Neural cell (in vitro differentiated cells): ENCODE data around the gene TTK. TPM values are rescaled to one million over a fixed set of nuclear protein-coding genes. Genes with fewer than 3 reads are reported as not detected.

Experiments used
- H2AFZ ChIP-seq: fragments of 200-600, 300-800 bp; sonication (generic), shearing (Covaris generic); 2 replicates; pipeline ENCODE4 v1.6.0; 2014; ENCODE audit warnings: low read depth, mild to moderate bottlenecking, antibody characterized with exemption, low read length, moderate library complexity
- H3F3A ChIP-seq: fragments of 200-600 bp; shearing (Covaris generic); 2 replicates; pipeline ENCODE4 v1.6.1; 2016; ENCODE audit warnings: mild to moderate bottlenecking, moderate library complexity, mixed read lengths, antibody characterized with exemption, low read length; ENCODE audit not compliant: insufficient read depth, poor library complexity, severe bottlenecking
- H3K27ac ChIP-seq: fragments of 200-600, 300-800 bp; sonication (generic), shearing (Covaris generic); 2 replicates; pipeline ENCODE4 v1.5.1; 2014; ENCODE audit warnings: mild to moderate bottlenecking, low read length, moderate library complexity
- H3K27me3 ChIP-seq: fragments of 300-800, 200-600 bp; sonication (generic), shearing (Covaris generic); 2 replicates; pipeline ENCODE4 v1.6.0; 2014; ENCODE audit warnings: mild to moderate bottlenecking, low read depth, low read length, moderate library complexity; ENCODE audit not compliant: insufficient read depth
- H3K36me3 ChIP-seq: fragments of 300-800, 200-600 bp; sonication (generic), shearing (Covaris generic); 2 replicates; pipeline ENCODE4 v1.5.1; 2014; ENCODE audit warnings: mild to moderate bottlenecking, antibody characterized with exemption, low read length, moderate library complexity; ENCODE audit not compliant: insufficient read depth
- H3K4me2 ChIP-seq: fragments of 300-800, 200-600 bp; sonication (generic), shearing (Covaris generic); 2 replicates; pipeline ENCODE4 v1.6.0; 2014; ENCODE audit warnings: mild to moderate bottlenecking, low read length
- H3K4me3 ChIP-seq: fragments of 300-800, 200-600 bp; sonication (generic), shearing (Covaris generic); 2 replicates; pipeline ENCODE4 v1.5.1; 2014; ENCODE audit warnings: mild to moderate bottlenecking, low read length, moderate library complexity
- H3K79me2 ChIP-seq: fragments of 200-600 bp; shearing (Covaris generic); replicated peaks from 2 replicates; pipeline ENCODE4 v1.6.0; 2014; ENCODE audit warnings: mild to moderate bottlenecking, low read length, moderate library complexity; ENCODE audit not compliant: insufficient read depth
- H3K9ac ChIP-seq: fragments of 300-800, 200-600 bp; sonication (generic), shearing (Covaris generic); 2 replicates; pipeline ENCODE4 v1.6.1; 2016; ENCODE audit warnings: mild to moderate bottlenecking, low read length, mixed read lengths
- H3K9me2 ChIP-seq: fragments of 200-600 bp; shearing (Covaris generic); 2 replicates; pipeline ENCODE4 v1.6.1; 2016; ENCODE audit warnings: mild to moderate bottlenecking, low read length, mixed read lengths; ENCODE audit not compliant: insufficient read depth
- H3K9me3 ChIP-seq: fragments of 200-600, 300-800 bp; sonication (generic), shearing (Covaris generic); 2 replicates; pipeline ENCODE4 v1.6.1; 2016; ENCODE audit warnings: mild to moderate bottlenecking, mixed run types, low read length, moderate library complexity, mixed read lengths
- H4K20me1 ChIP-seq: fragments of 200-600 bp; shearing (Covaris generic); 2 replicates; pipeline ENCODE4 v1.6.1; 2016; ENCODE audit warnings: mild to moderate bottlenecking, mixed run types; ENCODE audit not compliant: insufficient read depth
- EP300 ChIP-seq: fragments of 450-650 bp; conservative IDR thresholded peaks from 2 replicates; pipeline ENCODE4 v1.6.1; 2014; ENCODE audit warnings: antibody characterized with exemption, mild to moderate bottlenecking, moderate library complexity; ENCODE audit not compliant: poor library complexity, severe bottlenecking
- EZH2 ChIP-seq: fragments of 200-600, 300-800 bp; shearing (Covaris generic), sonication (generic); IDR thresholded peaks from 2 replicates; pipeline ENCODE4 v1.6.1; 2014; ENCODE audit warnings: antibody characterized with exemption, low read length, borderline replicate concordance, mild to moderate bottlenecking; ENCODE audit not compliant: insufficient read depth, poor library complexity, severe bottlenecking
- MXI1 ChIP-seq: fragments of 450-650 bp; conservative IDR thresholded peaks from 2 replicates; pipeline ENCODE4 v1.6.1; 2014; ENCODE audit warnings: antibody characterized with exemption, mild to moderate bottlenecking; ENCODE audit not compliant: poor library complexity, severe bottlenecking
- POLR2AphosphoS5 ChIP-seq: IDR thresholded peaks from 2 replicates; pipeline ENCODE4 v1.6.1; 2012
- RAD21 ChIP-seq: fragments of 450-650 bp; conservative IDR thresholded peaks from 2 replicates; pipeline ENCODE4 v1.6.1; 2014; ENCODE audit warnings: antibody characterized with exemption, mild to moderate bottlenecking, moderate library complexity
- SMC3 ChIP-seq: fragments of 450-650 bp; conservative IDR thresholded peaks from 2 replicates; pipeline ENCODE4 v1.6.1; 2014; ENCODE audit warnings: antibody characterized with exemption, mild to moderate bottlenecking, moderate library complexity; ENCODE audit not compliant: poor library complexity
- TAF1 ChIP-seq: IDR thresholded peaks from 2 replicates; pipeline ENCODE4 v1.6.1; 2012; ENCODE audit warnings: low read depth
- polyA plus RNA-seq: library from polyadenylated mRNA; depleted of rRNA; stranded (reverse); fragments of >200 nt; gene quantifications from 2 replicates; pipeline ENCODE4 v1.2.3, GENCODE V29; 2014
- TF ChIP-seq, protein P1 (sequence below): IDR thresholded peaks from 2 replicates; pipeline ENCODE4 v1.6.1; 2012; ENCODE audit warnings: borderline replicate concordance
- TF ChIP-seq, protein P2 (sequence below): fragments of 450-650 bp; IDR thresholded peaks from 2 replicates; pipeline ENCODE4 v1.5.1; 2014; ENCODE audit warnings: antibody characterized with exemption, mild to moderate bottlenecking, moderate library complexity; ENCODE audit not compliant: poor library complexity, severe bottlenecking

TTK gene
- polyA plus RNA-seq, 1 donor from 2014 or later = 1.5 TPM

- H2AFZ ChIP-seq = no peak overlapping the region
These were observed 16.7 kb downstream of the TTK start for GRCh38 chr6:80021131-80021530.

GRCh38 chr6:80021591-80021990 lies 17.1 kb downstream of the TTK start:
- Histone ChIP-seq H4K20me1 (no peaks in the 10 kb centered on the region), H3K27ac (no peak overlapping the region)

More at GRCh38 chr6:80021131-80021530, 16.7 kb downstream of the TTK start:
- TF ChIP-seq SMC3 (no peak), TAF1 (no peak), EZH2 (no peak), RAD21 (no peak), POLR2AphosphoS5 (no peak), MXI1 (no peak), EP300 (no peak)
- TF ChIP-seq, protein P1, sequence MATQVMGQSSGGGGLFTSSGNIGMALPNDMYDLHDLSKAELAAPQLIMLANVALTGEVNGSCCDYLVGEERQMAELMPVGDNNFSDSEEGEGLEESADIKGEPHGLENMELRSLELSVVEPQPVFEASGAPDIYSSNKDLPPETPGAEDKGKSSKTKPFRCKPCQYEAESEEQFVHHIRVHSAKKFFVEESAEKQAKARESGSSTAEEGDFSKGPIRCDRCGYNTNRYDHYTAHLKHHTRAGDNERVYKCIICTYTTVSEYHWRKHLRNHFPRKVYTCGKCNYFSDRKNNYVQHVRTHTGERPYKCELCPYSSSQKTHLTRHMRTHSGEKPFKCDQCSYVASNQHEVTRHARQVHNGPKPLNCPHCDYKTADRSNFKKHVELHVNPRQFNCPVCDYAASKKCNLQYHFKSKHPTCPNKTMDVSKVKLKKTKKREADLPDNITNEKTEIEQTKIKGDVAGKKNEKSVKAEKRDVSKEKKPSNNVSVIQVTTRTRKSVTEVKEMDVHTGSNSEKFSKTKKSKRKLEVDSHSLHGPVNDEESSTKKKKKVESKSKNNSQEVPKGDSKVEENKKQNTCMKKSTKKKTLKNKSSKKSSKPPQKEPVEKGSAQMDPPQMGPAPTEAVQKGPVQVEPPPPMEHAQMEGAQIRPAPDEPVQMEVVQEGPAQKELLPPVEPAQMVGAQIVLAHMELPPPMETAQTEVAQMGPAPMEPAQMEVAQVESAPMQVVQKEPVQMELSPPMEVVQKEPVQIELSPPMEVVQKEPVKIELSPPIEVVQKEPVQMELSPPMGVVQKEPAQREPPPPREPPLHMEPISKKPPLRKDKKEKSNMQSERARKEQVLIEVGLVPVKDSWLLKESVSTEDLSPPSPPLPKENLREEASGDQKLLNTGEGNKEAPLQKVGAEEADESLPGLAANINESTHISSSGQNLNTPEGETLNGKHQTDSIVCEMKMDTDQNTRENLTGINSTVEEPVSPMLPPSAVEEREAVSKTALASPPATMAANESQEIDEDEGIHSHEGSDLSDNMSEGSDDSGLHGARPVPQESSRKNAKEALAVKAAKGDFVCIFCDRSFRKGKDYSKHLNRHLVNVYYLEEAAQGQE = no peak
- TF ChIP-seq, protein P2, sequence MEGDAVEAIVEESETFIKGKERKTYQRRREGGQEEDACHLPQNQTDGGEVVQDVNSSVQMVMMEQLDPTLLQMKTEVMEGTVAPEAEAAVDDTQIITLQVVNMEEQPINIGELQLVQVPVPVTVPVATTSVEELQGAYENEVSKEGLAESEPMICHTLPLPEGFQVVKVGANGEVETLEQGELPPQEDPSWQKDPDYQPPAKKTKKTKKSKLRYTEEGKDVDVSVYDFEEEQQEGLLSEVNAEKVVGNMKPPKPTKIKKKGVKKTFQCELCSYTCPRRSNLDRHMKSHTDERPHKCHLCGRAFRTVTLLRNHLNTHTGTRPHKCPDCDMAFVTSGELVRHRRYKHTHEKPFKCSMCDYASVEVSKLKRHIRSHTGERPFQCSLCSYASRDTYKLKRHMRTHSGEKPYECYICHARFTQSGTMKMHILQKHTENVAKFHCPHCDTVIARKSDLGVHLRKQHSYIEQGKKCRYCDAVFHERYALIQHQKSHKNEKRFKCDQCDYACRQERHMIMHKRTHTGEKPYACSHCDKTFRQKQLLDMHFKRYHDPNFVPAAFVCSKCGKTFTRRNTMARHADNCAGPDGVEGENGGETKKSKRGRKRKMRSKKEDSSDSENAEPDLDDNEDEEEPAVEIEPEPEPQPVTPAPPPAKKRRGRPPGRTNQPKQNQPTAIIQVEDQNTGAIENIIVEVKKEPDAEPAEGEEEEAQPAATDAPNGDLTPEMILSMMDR = no peak
- Histone ChIP-seq H3K79me2 (no peaks in the 10 kb centered on the region), H3K4me3 (no peak overlapping the region), H3K9me2 (no peaks in the 10 kb centered on the region), H3K27me3 (no peaks in the 10 kb centered on the region), H3K36me3 (no peaks in the 10 kb centered on the region), H3K4me2 (no peak overlapping the region), H3K9me3 (no peaks in the 10 kb centered on the region), H3F3A (no peaks in the 10 kb centered on the region), H3K27ac (no peak overlapping the region), H4K20me1 (no peaks in the 10 kb centered on the region), H3K9ac (no peak overlapping the region)

More at GRCh38 chr6:80021591-80021990, 17.1 kb downstream of the TTK start:
- H3K9ac ChIP-seq = no peak overlapping the region
- no peaks in the 10 kb centered on the region for H3K27me3 ChIP-seq
- H3K36me3 ChIP-seq = no peaks in the 10 kb centered on the region
- H2AFZ ChIP-seq = no peak overlapping the region
- H3K9me3 ChIP-seq = no peaks in the 10 kb centered on the region
- no peaks in the 10 kb centered on the region for H3K79me2 ChIP-seq
- H3F3A ChIP-seq = no peaks in the 10 kb centered on the region
- no peak overlapping the region for H3K4me2 ChIP-seq
- TF ChIP-seq POLR2AphosphoS5 = no peak
- TF ChIP-seq SMC3 = no peak
- TF ChIP-seq, protein P1 = no peak
- TF ChIP-seq EP300 = no peak
- TF ChIP-seq, protein P2 = no peak
- no peak for TF ChIP-seq EZH2
- no peak for TF ChIP-seq TAF1
- TF ChIP-seq MXI1 = no peak
- TF ChIP-seq RAD21 = no peak
- no peak overlapping the region for H3K4me3 ChIP-seq
- H3K9me2 ChIP-seq = no peaks in the 10 kb centered on the region
